ENCODE results near the gene FXN.

DNA sequence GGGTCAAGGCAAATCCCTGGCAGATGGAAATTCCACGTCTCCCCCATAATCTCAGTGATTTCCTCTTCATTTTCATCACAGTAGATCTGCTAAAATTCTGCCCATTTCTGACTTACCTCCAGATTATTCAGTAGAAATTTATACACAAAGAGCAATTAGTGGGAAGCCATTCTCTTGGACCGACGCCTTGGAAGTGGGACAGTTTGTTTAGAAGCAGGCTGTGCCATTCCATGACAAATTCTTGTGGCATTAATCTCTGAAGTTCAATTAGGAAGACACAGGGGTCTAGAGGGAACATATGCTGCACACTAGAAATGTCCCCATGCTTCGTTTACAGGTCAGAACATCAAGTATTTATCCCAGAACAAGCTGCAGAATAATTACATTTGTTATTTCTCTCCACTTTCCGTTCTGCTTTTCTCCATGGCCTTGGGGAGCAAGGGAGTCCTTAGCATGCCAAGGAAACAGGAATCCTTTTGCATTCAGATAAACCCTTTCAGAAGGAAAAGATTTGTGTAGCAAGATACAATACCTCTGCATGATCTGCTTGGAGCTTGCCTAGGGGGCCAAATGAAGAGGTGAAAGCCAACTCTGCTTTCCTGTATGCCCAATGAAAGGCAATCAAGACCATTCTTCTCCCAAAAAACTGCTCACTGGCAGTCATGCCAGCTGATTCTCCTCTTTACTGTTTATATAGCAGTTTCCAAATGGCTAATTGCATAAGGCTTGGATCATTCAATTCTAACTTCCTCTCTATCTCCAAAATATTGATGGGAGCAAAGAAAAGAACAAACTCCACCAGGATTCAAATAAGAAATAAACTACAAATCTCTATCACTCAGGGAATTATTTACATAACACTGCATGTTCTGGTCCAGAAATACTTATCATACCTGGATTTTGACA lies 19.1 kb upstream of the FXN start:
- TF ChIP-seq, protein P1, sequence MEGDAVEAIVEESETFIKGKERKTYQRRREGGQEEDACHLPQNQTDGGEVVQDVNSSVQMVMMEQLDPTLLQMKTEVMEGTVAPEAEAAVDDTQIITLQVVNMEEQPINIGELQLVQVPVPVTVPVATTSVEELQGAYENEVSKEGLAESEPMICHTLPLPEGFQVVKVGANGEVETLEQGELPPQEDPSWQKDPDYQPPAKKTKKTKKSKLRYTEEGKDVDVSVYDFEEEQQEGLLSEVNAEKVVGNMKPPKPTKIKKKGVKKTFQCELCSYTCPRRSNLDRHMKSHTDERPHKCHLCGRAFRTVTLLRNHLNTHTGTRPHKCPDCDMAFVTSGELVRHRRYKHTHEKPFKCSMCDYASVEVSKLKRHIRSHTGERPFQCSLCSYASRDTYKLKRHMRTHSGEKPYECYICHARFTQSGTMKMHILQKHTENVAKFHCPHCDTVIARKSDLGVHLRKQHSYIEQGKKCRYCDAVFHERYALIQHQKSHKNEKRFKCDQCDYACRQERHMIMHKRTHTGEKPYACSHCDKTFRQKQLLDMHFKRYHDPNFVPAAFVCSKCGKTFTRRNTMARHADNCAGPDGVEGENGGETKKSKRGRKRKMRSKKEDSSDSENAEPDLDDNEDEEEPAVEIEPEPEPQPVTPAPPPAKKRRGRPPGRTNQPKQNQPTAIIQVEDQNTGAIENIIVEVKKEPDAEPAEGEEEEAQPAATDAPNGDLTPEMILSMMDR (IDR thresholded peaks at IDR 0.05; ENCODE audit: insufficient read depth, low read length, poor library complexity, severe bottlenecking), result no peak
- no peak for TF ChIP-seq EZH2phosphoT487 (conservative IDR thresholded peaks at IDR 0.05; ENCODE audit: low read length)
